GM12865 (cell line): ENCODE measurements around the gene USP31.

Source experiments
- DNase-seq: peaks from one replicate; pipeline ENCODE4 v3.0.0; 2010; ENCODE audit warnings: low read depth
- H3K4me3 ChIP-seq: 2 replicates; pipeline ENCODE4 v1.5.1; 2011; ENCODE audit warnings: mild to moderate bottlenecking, low read depth, low read length, control low read depth
- TF ChIP-seq, protein P1 (sequence below): IDR thresholded peaks from 2 replicates; pipeline ENCODE4 v1.5.1; 2011; ENCODE audit warnings: low read length, control low read depth, low read depth, inconsistent platforms; ENCODE audit not compliant: insufficient read depth; ENCODE audit errors: missing control alignments

The USP31 gene

DNA sequence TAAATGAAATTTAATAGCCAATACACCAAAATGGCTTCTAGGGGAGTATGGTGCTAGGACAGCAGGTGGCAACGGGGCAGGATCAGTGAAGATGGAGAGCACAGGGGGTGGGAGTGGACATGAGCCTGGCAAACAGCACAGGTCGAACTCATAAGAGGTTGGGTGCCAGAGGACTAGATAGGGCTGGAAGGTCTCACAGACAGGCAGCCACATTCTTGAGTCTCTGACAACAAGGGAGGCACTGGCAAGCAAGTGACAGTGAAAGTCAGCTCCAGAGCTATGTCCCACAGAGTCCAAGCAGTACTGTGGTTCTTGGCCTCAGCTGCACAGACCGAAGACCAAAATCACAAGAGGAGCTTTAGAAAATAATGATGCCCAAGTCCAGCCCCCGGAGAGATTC, 61.2 kb downstream of the USP31 start:
- no peak for DNase-seq
- TF ChIP-seq, protein P1, sequence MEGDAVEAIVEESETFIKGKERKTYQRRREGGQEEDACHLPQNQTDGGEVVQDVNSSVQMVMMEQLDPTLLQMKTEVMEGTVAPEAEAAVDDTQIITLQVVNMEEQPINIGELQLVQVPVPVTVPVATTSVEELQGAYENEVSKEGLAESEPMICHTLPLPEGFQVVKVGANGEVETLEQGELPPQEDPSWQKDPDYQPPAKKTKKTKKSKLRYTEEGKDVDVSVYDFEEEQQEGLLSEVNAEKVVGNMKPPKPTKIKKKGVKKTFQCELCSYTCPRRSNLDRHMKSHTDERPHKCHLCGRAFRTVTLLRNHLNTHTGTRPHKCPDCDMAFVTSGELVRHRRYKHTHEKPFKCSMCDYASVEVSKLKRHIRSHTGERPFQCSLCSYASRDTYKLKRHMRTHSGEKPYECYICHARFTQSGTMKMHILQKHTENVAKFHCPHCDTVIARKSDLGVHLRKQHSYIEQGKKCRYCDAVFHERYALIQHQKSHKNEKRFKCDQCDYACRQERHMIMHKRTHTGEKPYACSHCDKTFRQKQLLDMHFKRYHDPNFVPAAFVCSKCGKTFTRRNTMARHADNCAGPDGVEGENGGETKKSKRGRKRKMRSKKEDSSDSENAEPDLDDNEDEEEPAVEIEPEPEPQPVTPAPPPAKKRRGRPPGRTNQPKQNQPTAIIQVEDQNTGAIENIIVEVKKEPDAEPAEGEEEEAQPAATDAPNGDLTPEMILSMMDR = no peak

DNA sequence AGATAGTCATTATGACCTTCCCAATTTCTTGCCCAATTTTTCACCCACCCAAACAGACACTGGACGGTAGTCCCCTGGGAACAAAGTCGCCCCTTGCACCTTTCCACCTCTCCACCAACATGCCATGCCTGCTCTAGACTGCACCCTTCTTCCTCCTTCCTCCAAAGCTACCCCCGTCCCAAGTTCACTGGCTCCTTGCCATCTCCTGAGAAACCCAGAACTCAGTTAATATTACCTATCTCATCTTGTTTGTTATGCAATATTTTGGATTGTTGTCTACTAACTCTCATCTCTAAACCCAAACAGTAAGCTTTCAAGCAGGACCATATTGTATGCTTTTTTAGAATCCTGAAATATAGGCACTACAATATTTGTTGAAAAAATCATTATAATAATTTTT, 63.3 kb downstream of the USP31 start:
- no peak for DNase-seq
- H3K4me3 ChIP-seq = no peak overlapping the region
- TF ChIP-seq, protein P1 = no peak

More for the DNA sequence above, 61.2 kb downstream of the USP31 start:
- no peak overlapping the region for H3K4me3 ChIP-seq

DNA sequence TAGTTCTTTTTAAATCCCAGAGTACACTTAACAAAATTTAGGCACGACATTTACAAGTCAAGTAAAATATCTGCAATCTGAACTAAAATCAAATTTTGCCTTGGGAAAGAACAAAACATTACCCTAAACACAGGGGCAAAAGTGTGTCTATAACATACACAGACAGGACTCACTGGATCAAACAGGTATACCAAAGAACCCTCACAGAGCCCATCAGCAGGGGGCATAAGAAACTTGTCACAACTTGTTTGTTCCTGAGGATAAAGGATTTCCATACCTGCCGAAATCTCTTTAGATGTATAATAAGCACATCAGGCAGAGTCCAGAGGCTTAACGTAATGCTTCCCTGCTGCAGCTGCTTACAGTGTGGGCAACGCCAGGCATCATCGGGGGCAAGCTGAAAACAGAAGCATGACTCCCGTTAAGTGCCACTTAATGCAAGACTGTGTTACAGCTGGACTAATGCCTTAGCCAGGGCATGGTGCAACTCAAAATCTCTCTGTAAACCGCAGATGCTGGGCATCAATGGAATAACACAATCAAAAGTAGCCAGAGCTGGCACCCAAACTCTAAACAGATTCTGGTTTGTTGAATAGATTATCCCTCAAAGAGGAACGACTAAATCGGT, 67.0 kb downstream of the USP31 start:
- TF ChIP-seq, protein P1 = no peak
- DNase-seq = no peak
- H3K4me3 ChIP-seq = no peak overlapping the region

DNA sequence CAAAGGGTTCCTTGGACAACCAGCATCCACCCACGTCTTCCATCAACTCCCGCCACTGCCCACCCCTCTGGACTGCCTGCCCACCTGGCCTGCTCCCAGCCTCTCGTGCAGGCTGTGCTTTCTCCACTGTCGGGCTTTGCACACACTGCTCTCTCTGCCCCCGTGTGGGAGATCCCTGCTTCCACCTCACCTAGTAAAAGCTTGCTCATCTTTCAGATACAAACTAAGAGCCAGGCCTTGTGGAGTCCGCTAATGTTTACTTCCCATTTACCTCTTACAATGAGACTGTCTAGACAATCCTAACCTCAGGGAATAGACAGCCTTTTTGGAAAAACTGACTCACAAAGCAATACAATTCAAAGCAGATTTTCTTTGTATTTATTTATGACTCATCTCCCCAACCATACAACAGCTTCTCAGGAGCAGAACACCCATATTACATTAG, 67.6 kb downstream of the USP31 start:
- no peak overlapping the region for H3K4me3 ChIP-seq
- DNase-seq = no peak
- TF ChIP-seq, protein P1 = no peak

DNA sequence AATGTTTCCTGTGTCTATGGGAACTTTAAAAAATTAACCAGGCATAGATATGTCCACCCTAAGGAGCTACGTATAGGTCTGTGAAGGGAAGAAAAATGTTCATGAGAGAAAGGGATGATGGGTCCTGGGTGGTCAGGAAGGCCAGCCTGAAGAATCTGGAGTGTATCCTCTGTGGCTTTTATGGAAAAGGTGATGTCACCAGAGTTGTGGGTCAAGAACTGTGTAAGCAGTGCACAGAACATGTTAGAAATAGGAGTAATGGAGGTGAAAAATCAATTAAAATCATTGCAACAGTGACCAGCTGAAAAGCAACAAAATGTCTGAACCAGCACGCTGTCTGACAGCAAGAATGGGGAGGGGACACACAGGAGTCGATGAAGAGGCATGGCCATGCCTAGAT, 68.5 kb downstream of the USP31 start:
- H3K4me3 ChIP-seq = no peak overlapping the region
- TF ChIP-seq, protein P1 = no peak
- DNase-seq = no peak

DNA sequence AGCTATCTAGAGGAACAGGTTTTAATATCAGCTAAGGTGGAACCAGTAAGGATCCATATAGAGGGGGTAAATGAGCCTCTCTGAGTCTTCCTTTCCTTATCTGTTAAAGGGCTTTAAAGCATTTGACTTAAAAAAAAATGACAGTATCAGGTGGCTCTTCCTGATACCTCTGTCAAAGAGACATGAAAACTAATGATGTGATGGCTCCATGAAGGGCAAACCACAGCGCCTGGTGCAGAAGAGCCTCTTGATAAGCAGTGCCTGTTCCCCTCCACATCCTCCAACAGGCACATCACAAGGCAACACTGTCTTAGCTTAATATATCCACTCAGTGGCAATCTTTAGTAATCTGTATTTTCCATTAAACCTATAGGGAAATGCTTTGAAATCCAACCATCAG, 68.9 kb downstream of the USP31 start:
- DNase-seq = no peak
- no peak overlapping the region for H3K4me3 ChIP-seq
- TF ChIP-seq, protein P1 = no peak
